NB4 (cell line): Measurements from ENCODE around the gene SNX32.

Experiments used
- DNase-seq: peaks from one replicate; pipeline ENCODE4 v3.0.0; 2010; ENCODE audit warnings: low read depth
- H3K4me3 ChIP-seq: one replicate; pipeline ENCODE4 v1.5.1; 2011; ENCODE audit warnings: mild to moderate bottlenecking, low read depth, low read length, moderate library complexity
- CTCF ChIP-seq: IDR thresholded peaks from one replicate; pipeline ENCODE4 v1.5.1; 2012; ENCODE audit warnings: low read depth, low read length
- MYC ChIP-seq: IDR thresholded peaks from 2 replicates; pipeline ENCODE4 v1.6.1; 2011; ENCODE audit warnings: low read depth, low read length
- POLR2A ChIP-seq: IDR thresholded peaks from 2 replicates; pipeline ENCODE4 v1.6.1; 2011; ENCODE audit warnings: mild to moderate bottlenecking; ENCODE audit not compliant: insufficient read length; ENCODE audit errors: extremely low read depth
- TF ChIP-seq, protein P1 (sequence below): IDR thresholded peaks from 2 replicates; pipeline ENCODE4 v1.6.1; 2011; ENCODE audit warnings: low read depth, low read length

Gene SNX32

GRCh38 chr11:65862941-65863888 lies 29.5 kb downstream of the SNX32 start:
- H3K4me3 ChIP-seq: no peak overlapping the region
- peak; percentile 5 for DNase-seq
- TF ChIP-seq MYC: no peak
- TF ChIP-seq, protein P1, sequence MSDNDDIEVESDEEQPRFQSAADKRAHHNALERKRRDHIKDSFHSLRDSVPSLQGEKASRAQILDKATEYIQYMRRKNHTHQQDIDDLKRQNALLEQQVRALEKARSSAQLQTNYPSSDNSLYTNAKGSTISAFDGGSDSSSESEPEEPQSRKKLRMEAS: no peak
- TF ChIP-seq CTCF: no peak
- no peak for TF ChIP-seq POLR2A

GRCh38 chr11:65863889-65864705 lies 30.3 kb downstream of the SNX32 start:
- TF ChIP-seq CTCF (no peak), POLR2A (no peak), MYC (no peak)
- TF ChIP-seq, protein P1: no peak
- DNase-seq: no peak
- H3K4me3 ChIP-seq: no peak overlapping the region

DNA sequence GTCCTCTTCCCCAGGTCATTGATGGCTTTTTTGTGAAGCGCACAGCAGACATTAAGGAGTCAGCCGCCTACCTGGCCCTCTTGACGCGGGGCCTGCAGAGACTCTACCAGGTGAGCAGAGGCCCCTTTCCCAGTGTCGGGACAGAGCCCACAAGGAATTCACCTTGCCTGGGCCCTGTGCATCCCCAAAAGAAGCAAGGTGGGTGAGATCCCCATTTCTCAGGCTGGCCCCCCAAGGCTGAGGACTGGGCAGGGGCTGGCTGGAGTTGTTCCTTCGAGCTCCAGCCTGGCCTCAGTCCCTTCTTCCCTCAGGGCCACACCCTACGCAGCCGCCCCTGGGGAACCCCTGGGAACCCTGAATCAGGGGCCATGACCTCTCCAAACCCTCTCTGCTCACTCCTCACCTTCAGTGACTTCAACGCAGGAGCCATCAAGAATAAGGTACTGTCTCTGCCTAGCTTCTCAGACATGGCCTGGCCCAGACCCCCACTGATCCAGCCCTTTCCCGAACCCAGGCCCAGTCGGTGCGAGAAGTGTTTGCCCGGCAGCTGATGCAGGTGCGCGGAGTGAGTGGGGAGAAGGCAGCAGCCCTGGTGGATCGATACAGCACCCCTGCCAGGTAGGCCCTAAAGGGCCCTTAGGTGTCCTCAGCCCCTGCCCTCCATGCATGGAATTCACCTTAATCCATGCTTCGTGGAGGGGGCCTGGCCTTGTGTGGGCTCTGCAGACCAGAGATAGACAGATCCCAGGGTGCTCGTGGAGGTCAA lies 31.1 kb downstream of the SNX32 start:
- no peak for TF ChIP-seq CTCF
- TF ChIP-seq MYC: no peak
- TF ChIP-seq POLR2A: no peak
- TF ChIP-seq, protein P1: no peak
- DNase-seq: no peak
- H3K4me3 ChIP-seq: no peak overlapping the region

- H3K4me3 ChIP-seq: no peak overlapping the region
- DNase-seq: no peak
- no peak for TF ChIP-seq MYC
- TF ChIP-seq CTCF: no peak
- no peak for TF ChIP-seq POLR2A
- TF ChIP-seq, protein P1: no peak
Measured at GRCh38 chr11:65865550-65866172, 31.9 kb downstream of the SNX32 start.
